Activated B cell treated with CpG ODN at 0.5 μM for 24 hours (primary cell): ENCODE data around the gene ZNF248. TPM values are rescaled to one million over a fixed set of nuclear protein-coding genes. Genes with fewer than 3 reads are reported as not detected.
"Not testable (repeated sequence)": the region's sequence is repeated elsewhere in the genome, so short reads cannot be mapped to it uniquely, and the experiment has no call there.

Source experiments
- ATAC-seq: fragments of 200-7000 bp; cut with Tn5 transposase; one replicate; pipeline ENCODE4 v1.10.0; 2021; ENCODE audit warnings: low read depth, mild to moderate bottlenecking, moderate library complexity
- CTCF ChIA-PET: fragments of 350-600 bp; sonication (Branson Sonifier 250); formaldehyde crosslinking; loops from one replicate; lab custom pipeline; 2021; ENCODE audit warnings: antibody characterized with exemption; lab: Charles Lee
- POLR2A ChIA-PET: fragments of 350-600 bp; sonication (Branson Sonifier 250); formaldehyde crosslinking; loops from one replicate; lab custom pipeline; 2021; ENCODE audit warnings: antibody characterized with exemption; lab: Charles Lee
- DNase-seq: peaks from one replicate; pipeline ENCODE4 v3.0.0; 2022
- H3K27ac Mint-ChIP-seq: one replicate; pipeline ENCODE4 v1.8.0; 2020; ENCODE audit warnings: mixed read lengths
- H3K27me3 Mint-ChIP-seq: one replicate; pipeline ENCODE4 v1.8.0; 2021; ENCODE audit warnings: mixed read lengths
- H3K36me3 Mint-ChIP-seq: one replicate; pipeline ENCODE4 v1.8.0; 2021; ENCODE audit warnings: low read depth, mixed read lengths
- H3K4me1 Mint-ChIP-seq: one replicate; pipeline ENCODE4 v1.8.0; 2021; ENCODE audit warnings: mixed read lengths
- H3K4me3 Mint-ChIP-seq: one replicate; pipeline ENCODE4 v1.8.0; 2020; ENCODE audit warnings: mild to moderate bottlenecking, mixed read lengths
- H3K9me3 Mint-ChIP-seq: one replicate; pipeline ENCODE4 v1.8.0; 2020; ENCODE audit warnings: mixed read lengths
- CTCF ChIP-seq: fragments of 200-600 bp; IDR thresholded peaks from one replicate; pipeline ENCODE4 v1.8.0; 2022; ENCODE audit warnings: antibody characterized with exemption, mild to moderate bottlenecking
- intact Hi-C: fragments of 100-400 bp; cut with micrococcal nuclease; formaldehyde crosslinking; loops from one replicate; pipeline ENCODE4 v1.15.1; 2024
- total RNA-seq: library from RNA; stranded (reverse); gene quantifications from 2 replicates; pipeline ENCODE4 v1.2.3, GENCODE V29; 2022

ZNF248 gene
- total RNA-seq, 1 donor from 2014 or later = 12.1 TPM

GRCh38 chr10:37865957-37866803, 8.8 kb upstream of the ZNF248 start:
- Mint-ChIP-seq H3K4me3 (peak overlapping the region; percentile 9), H3K27me3 (no peaks in the 10 kb centered on the region), H3K27ac (peak overlapping the region; percentile 86), H3K36me3 (no peaks in the 10 kb centered on the region), H3K4me1 (peaks cover 19% of the 10 kb centered on the region), H3K9me3 (no peaks in the 10 kb centered on the region)
- intact Hi-C loops = loop anchor here (1.0 kb wide), 1 partner anchor 8 kb away; no protein-coding TSS in a partner anchor
- DNase-seq (peak; percentile 57), ATAC-seq (peak; percentile 45)
- TF ChIP-seq CTCF = no peak
- CTCF ChIA-PET = no interaction called here
- POLR2A ChIA-PET = interaction anchor here (0.7 to 1.0 kb wide), 2 partner anchors 109 to 144 kb away, joined by 3 to 7 read pairs; partner anchors contain the start of gene ZNF33A

- no peaks in the 10 kb centered on the region for H3K27me3 Mint-ChIP-seq
- DNase-seq (no peak), ATAC-seq (no peak)
- CTCF ChIA-PET = no interaction called here
- POLR2A ChIA-PET = no interaction called here
- H3K4me3 Mint-ChIP-seq = no peak overlapping the region
- H3K36me3 Mint-ChIP-seq = no peaks in the 10 kb centered on the region
- H3K4me1 Mint-ChIP-seq = peaks cover 19% of the 10 kb centered on the region
- no peaks in the 10 kb centered on the region for H3K9me3 Mint-ChIP-seq
- intact Hi-C loops = no loop called here
- no peak for TF ChIP-seq CTCF
- peak overlapping the region; percentile 14 for H3K27ac Mint-ChIP-seq
Measured at GRCh38 chr10:37865264-37865663, 7.9 kb upstream of the ZNF248 start.

GRCh38 chr10:37860494-37861190, 3.2 kb upstream of the ZNF248 start:
- ATAC-seq = no peak
- Mint-ChIP-seq H3K9me3 (no peaks in the 10 kb centered on the region), H3K27me3 (no peaks in the 10 kb centered on the region), H3K4me1 (peaks cover 25% of the 10 kb centered on the region), H3K27ac (no peak overlapping the region), H3K4me3 (no peak overlapping the region), H3K36me3 (peaks cover 10% of the 10 kb centered on the region)
- no peak for TF ChIP-seq CTCF
- no peak for DNase-seq
- POLR2A ChIA-PET = no interaction called here
- CTCF ChIA-PET = no interaction called here
- intact Hi-C loops = no loop called here

- DNase-seq, CTCF ChIA-PET, ATAC-seq, H3K27me3 Mint-ChIP-seq, H3K4me3 Mint-ChIP-seq, H3K27ac Mint-ChIP-seq, POLR2A ChIA-PET, H3K9me3 Mint-ChIP-seq: not testable (repeated sequence)
- Mint-ChIP-seq H3K4me1 (peaks cover 28% of the 10 kb centered on the region), H3K36me3 (peaks cover 12% of the 10 kb centered on the region)
- intact Hi-C loops = loop anchor here (5.0 kb wide), 1 partner anchor 178 kb away; no protein-coding TSS in a partner anchor
Measured at GRCh38 chr10:37859270-37859669, 1.9 kb upstream of the ZNF248 start.

- no peaks in the 10 kb centered on the region for H3K9me3 Mint-ChIP-seq
- peaks cover 29% of the 10 kb centered on the region for H3K36me3 Mint-ChIP-seq
- ChIA-PET CTCF (no interaction called here), POLR2A (interaction anchor here (0.6 to 1.2 kb wide), 5 partner anchors 12 to 545 kb away, joined by 3 to 7 read pairs (median 4); partner anchors contain the start of genes ZNF25 and ZNF33A)
- H3K27ac Mint-ChIP-seq = peak overlapping the region; percentile 93
- TF ChIP-seq CTCF = no peak
- H3K4me3 Mint-ChIP-seq = peak overlapping the region; percentile 95
- H3K27me3 Mint-ChIP-seq = no peaks in the 10 kb centered on the region
- DNase-seq (no peak), ATAC-seq (peak; percentile 3)
- intact Hi-C loops = loop anchor here (1.0 to 5.0 kb wide), 6 partner anchors 119 to 545 kb away; partner anchors contain the start of genes ZNF25, ZNF33A and ZNF37A
- H3K4me1 Mint-ChIP-seq = peaks cover 31% of the 10 kb centered on the region
Measured at GRCh38 chr10:37856881-37857286, 526 bp downstream of the ZNF248 start.
